H9 (cell line): Measurements from ENCODE around the gene NDUFA3. TPM values are rescaled to one million over a fixed set of nuclear protein-coding genes. Genes with fewer than 3 reads are reported as not detected.

Experiments used
- DNase-seq: peaks from one replicate; pipeline ENCODE4 v3.0.0-alpha.2; 2017
- H2AFZ ChIP-seq: one replicate; pipeline ENCODE4 v1.6.1; 2013; ENCODE audit warnings: mild to moderate bottlenecking, low read length, control low read depth, moderate library complexity
- H2AK5ac ChIP-seq: 2 replicates; pipeline ENCODE4 v1.6.1; 2013; ENCODE audit warnings: low read length, control low read depth, mixed read lengths; ENCODE audit not compliant: insufficient read length
- H2BK120ac ChIP-seq: one replicate; pipeline ENCODE4 v1.6.1; 2013; ENCODE audit warnings: low read depth, mild to moderate bottlenecking, low read length, control low read depth, inconsistent platforms; ENCODE audit not compliant: poor library complexity, severe bottlenecking
- H2BK12ac ChIP-seq: 2 replicates; pipeline ENCODE4 v1.6.1; 2013; ENCODE audit warnings: low read length, control low read depth, mixed read lengths, low read depth; ENCODE audit not compliant: insufficient read length
- H2BK15ac ChIP-seq: 2 replicates; pipeline ENCODE4 v1.6.1; 2013; ENCODE audit warnings: low read depth, low read length, control low read depth
- H2BK20ac ChIP-seq: one replicate; pipeline ENCODE4 v1.6.1; 2013; ENCODE audit warnings: low read depth, mild to moderate bottlenecking, low read length, control low read depth, inconsistent platforms; ENCODE audit not compliant: poor library complexity, severe bottlenecking
- H2BK5ac ChIP-seq: 2 replicates; pipeline ENCODE4 v1.6.1; 2013; ENCODE audit warnings: low read length, control low read depth, mixed read lengths; ENCODE audit not compliant: insufficient read length
- H3K14ac ChIP-seq: 2 replicates; pipeline ENCODE4 v1.6.1; 2013; ENCODE audit warnings: low read length, control low read depth; ENCODE audit not compliant: insufficient read depth
- H3K18ac ChIP-seq: 2 replicates; pipeline ENCODE4 v1.6.1; 2013; ENCODE audit warnings: low read depth, mild to moderate bottlenecking, mixed read lengths, low read length, control low read depth; ENCODE audit not compliant: insufficient read length
- H3K23ac ChIP-seq: 2 replicates; pipeline ENCODE4 v1.6.1; 2013; ENCODE audit warnings: low read length, control low read depth, mixed read lengths, low read depth; ENCODE audit not compliant: insufficient read length
- H3K23me2 ChIP-seq: 2 replicates; pipeline ENCODE4 v1.6.1; 2013; ENCODE audit warnings: low read depth, mild to moderate bottlenecking, mixed read lengths, low read length, control low read depth; ENCODE audit not compliant: insufficient read length, poor library complexity, severe bottlenecking
- H3K27ac ChIP-seq: 2 replicates; pipeline ENCODE4 v1.5.1; 2013; ENCODE audit warnings: low read length, control low read depth, mixed read lengths, low read depth; ENCODE audit not compliant: insufficient read length
- H3K27me3 ChIP-seq: 2 replicates; pipeline ENCODE4 v1.6.1; 2013; ENCODE audit warnings: low read length, control low read depth, inconsistent platforms; ENCODE audit not compliant: insufficient read depth
- H3K4ac ChIP-seq: 2 replicates; pipeline ENCODE4 v1.6.1; 2013; ENCODE audit warnings: low read depth, mild to moderate bottlenecking, control low read depth, inconsistent platforms, low read length, moderate library complexity
- H3K4me1 ChIP-seq: 2 replicates; pipeline ENCODE4 v1.6.1; 2013; ENCODE audit warnings: low read length, control low read depth, inconsistent platforms; ENCODE audit not compliant: insufficient read depth
- H3K4me2 ChIP-seq: 2 replicates; pipeline ENCODE4 v1.6.1; 2013; ENCODE audit warnings: low read length, control low read depth, mixed read lengths; ENCODE audit not compliant: insufficient read length, insufficient read depth
- H3K56ac ChIP-seq: 2 replicates; pipeline ENCODE4 v1.6.1; 2013; ENCODE audit warnings: low read depth, mild to moderate bottlenecking, mixed read lengths, low read length, control low read depth; ENCODE audit not compliant: insufficient read length
- H3K79me1 ChIP-seq: 2 replicates; pipeline ENCODE4 v1.6.1; 2013; ENCODE audit warnings: low read depth, mild to moderate bottlenecking, moderate library complexity, low read length, control low read depth, inconsistent platforms; ENCODE audit not compliant: insufficient read depth, poor library complexity, severe bottlenecking
- H3K79me2 ChIP-seq: 2 replicates; pipeline ENCODE4 v1.6.1; 2013; ENCODE audit warnings: low read length, control low read depth, inconsistent platforms; ENCODE audit not compliant: insufficient read depth
- H3K9ac ChIP-seq: 2 replicates; pipeline ENCODE4 v1.6.1; 2013; ENCODE audit warnings: low read length, control low read depth, mixed read lengths; ENCODE audit not compliant: insufficient read length; ENCODE audit errors: extremely low read depth
- H3K9me3 ChIP-seq: one replicate; pipeline ENCODE4 v1.6.1; 2013; ENCODE audit warnings: low read depth, low read length, inconsistent platforms; ENCODE audit not compliant: control insufficient read depth
- H3T11ph ChIP-seq: one replicate; pipeline ENCODE4 v1.6.1; 2013; ENCODE audit warnings: mild to moderate bottlenecking, low read length, control low read depth, inconsistent platforms
- H4K20me1 ChIP-seq: one replicate; pipeline ENCODE4 v1.6.1; 2013; ENCODE audit not compliant: control insufficient read depth, insufficient read length, insufficient read depth
- H4K5ac ChIP-seq: 2 replicates; pipeline ENCODE4 v1.6.1; 2013; ENCODE audit warnings: low read depth, mild to moderate bottlenecking, mixed read lengths, low read length, control low read depth; ENCODE audit not compliant: insufficient read length
- H4K8ac ChIP-seq: replicated peaks from 2 replicates; pipeline ENCODE4 v1.6.1; 2013; ENCODE audit warnings: low read length, control low read depth, mixed read lengths, low read depth; ENCODE audit not compliant: insufficient read length
- H4K91ac ChIP-seq: 2 replicates; pipeline ENCODE4 v1.6.1; 2013; ENCODE audit warnings: low read depth, mild to moderate bottlenecking, moderate library complexity, mixed read lengths, low read length, control low read depth; ENCODE audit not compliant: insufficient read length
- H3K27ac Mint-ChIP-seq, 3 experiments: 2 replicates in 2 of 3; 3 replicates in 1 of 3; pipeline ENCODE4 v1.8.0; 2020 to 2021; ENCODE audit warnings: mixed read lengths in 3 of 3, mild to moderate bottlenecking in 1 of 3, moderate library complexity in 1 of 3
- H3K27me3 Mint-ChIP-seq: 2 replicates; pipeline ENCODE4 v1.8.0; 2021; ENCODE audit warnings: low read depth, mild to moderate bottlenecking, moderate library complexity, mixed read lengths
- H3K36me3 Mint-ChIP-seq, 3 experiments: 2 replicates in 2 of 3; 3 replicates in 1 of 3; pipeline ENCODE4 v1.8.0; 2020 to 2021; ENCODE audit warnings: low read depth in 3 of 3, mixed read lengths in 3 of 3; ENCODE audit not compliant: insufficient read depth in 1 of 3
- H3K4me1 Mint-ChIP-seq, 2 experiments: 2 replicates each; pipeline ENCODE4 v1.8.0; 2020; ENCODE audit warnings: mixed read lengths in 2 of 2
- H3K4me3 Mint-ChIP-seq, 2 experiments: 2 replicates in 1 of 2; 3 replicates in 1 of 2; pipeline ENCODE4 v1.8.0; 2020 to 2021; ENCODE audit warnings: mild to moderate bottlenecking in 2 of 2, mixed read lengths in 2 of 2, moderate library complexity in 1 of 2
- H3K9me3 Mint-ChIP-seq, 2 experiments: 2 replicates in 1 of 2; 3 replicates in 1 of 2; pipeline ENCODE4 v1.8.0; 2020; ENCODE audit warnings: mild to moderate bottlenecking in 2 of 2, mixed read lengths in 2 of 2, moderate library complexity in 1 of 2
- CTCF ChIP-seq: fragments of 200-600 bp; sonication (generic); conservative IDR thresholded peaks from 3 replicates; pipeline ENCODE4 v1.8.0; 2021; ENCODE audit warnings: antibody characterized with exemption, mild to moderate bottlenecking
- WGBS: extraction: QIAGEN DNeasy Blood & Tissue Kit; methylation state at CpG from one replicate; pipeline ENCODE4 v1.1.7; 2013; ENCODE audit warnings: missing lambda C conversion rate, low lambda C conversion rate, mixed read lengths; ENCODE audit not compliant: insufficient read length; ENCODE audit errors: extremely low coverage; 5-methylcytosine and 5-hydroxymethylcytosine counted together
- total RNA-seq: library from RNA; stranded (reverse); gene quantifications from 2 replicates; pipeline ENCODE4 v1.2.1, GENCODE V29; 2021

The NDUFA3 gene
- total RNA-seq, 1 experiment from 2014 or later = 174 TPM

- Histone ChIP-seq H2BK20ac (no peak overlapping the region), H3K14ac (no peak overlapping the region), H3K23me2 (peaks cover 5% of the 10 kb centered on the region), H2BK5ac (no peak overlapping the region), H3K79me2 (peaks cover 1% of the 10 kb centered on the region; the same call in 1 of the 2 replicates), H3T11ph (no peak overlapping the region), H3K56ac (no peak overlapping the region), H3K9ac (no peak overlapping the region), H2AK5ac (no peak overlapping the region), H2BK15ac (no peak overlapping the region), H2BK120ac (no peak overlapping the region), H3K79me1 (peaks cover 4% of the 10 kb centered on the region), H3K18ac (no peak overlapping the region), H3K23ac (no peak overlapping the region), H4K5ac (no peak overlapping the region), H4K8ac (no peak overlapping the region), H3K4me2 (no peak overlapping the region), H3K4me1 (no peaks in the 10 kb centered on the region), H3K9me3 (no peaks in the 10 kb centered on the region), H4K91ac (no peak overlapping the region), H3K4ac (no peak overlapping the region), H4K20me1 (no peaks in the 10 kb centered on the region), H2AFZ (no peak overlapping the region), H3K27me3 (no peaks in the 10 kb centered on the region), H3K27ac (no peak overlapping the region), H2BK12ac (no peak overlapping the region)
- WGBS = no CpG with 5 or more reads among the region's 21 CpGs
- Mint-ChIP-seq H3K4me1 (0 out of 4 replicates have a peak, but pooled peaks cover 2 to 3% of the 10 kb centered on the region in 2 experiments), H3K9me3 (peaks cover 0 to 2% of the 10 kb centered on the region in 2 experiments; a peak in 2 of 5 replicates), H3K36me3 (peaks cover 45 to 64% (median 63%) of the 10 kb centered on the region in 3 experiments), H3K27ac (no peak overlapping the region; a peak in 1 of 7 replicates), H3K4me3 (peak overlapping the region in 1 of 2 experiments; percentile 33; a peak in 2 of 5 replicates), H3K27me3 (no peaks in the 10 kb centered on the region)
- TF ChIP-seq CTCF = no peak
- no peak for DNase-seq
Measured at GRCh38 chr19:54107876-54108490, 5.3 kb downstream of the NDUFA3 start.
